HG03280 (cell line): ENCODE data around the gene UBE2S.

Experiments
- ATAC-seq: cut with Tn5 transposase; IDR thresholded peaks from one replicate; pipeline ENCODE4 v1.9.1; 2021; ENCODE audit warnings: mild to moderate bottlenecking, moderate library complexity; ENCODE audit not compliant: unreplicated experiment

Gene UBE2S

GRCh38 chr19:55366790-55367189 is 40.8 kb downstream of the UBE2S start:
- ATAC-seq, result no peak

GRCh38 chr19:55365964-55366363 is 41.6 kb downstream of the UBE2S start:
- ATAC-seq, result no peak

GRCh38 chr19:55365245-55365644 is 42.3 kb downstream of the UBE2S start:
- no peak for ATAC-seq

- no peak for ATAC-seq
Observed at GRCh38 chr19:55362990-55363716, 44.4 kb downstream of the UBE2S start, which contains the start of gene GARIN5B. GARIN5B (minus strand) TSS chr19:55363260; CDS start chr19:55363066, 194 bp downstream.

- no peak for ATAC-seq
Observed at GRCh38 chr19:55362174-55362989, 45.2 kb downstream of the UBE2S start.

GRCh38 chr19:55360902-55361301 is 46.7 kb downstream of the UBE2S start:
- no peak for ATAC-seq

GRCh38 chr19:55358943-55359908 is 48.4 kb downstream of the UBE2S start:
- ATAC-seq, result no peak

- no peak for ATAC-seq
Observed at GRCh38 chr19:55358493-55358892, 49.1 kb downstream of the UBE2S start.

GRCh38 chr19:55355213-55355821 is 52.3 kb downstream of the UBE2S start:
- ATAC-seq, result no peak

- ATAC-seq, result no peak
Observed at GRCh38 chr19:55354698-55355212, 52.8 kb downstream of the UBE2S start, which contains the start of gene COX6B2. COX6B2 (minus strand) TSS chr19:55354719; CDS start chr19:55354521, 198 bp downstream.

GRCh38 chr19:55353803-55354697 is 53.5 kb downstream of the UBE2S start:
- ATAC-seq, result no peak

GRCh38 chr19:55353356-55353802 is 54.2 kb downstream of the UBE2S start:
- no peak for ATAC-seq

- no peak for ATAC-seq
Observed at GRCh38 chr19:55352549-55353145, 54.9 kb downstream of the UBE2S start.

GRCh38 chr19:55352040-55352439 is 55.5 kb downstream of the UBE2S start:
- no peak for ATAC-seq

GRCh38 chr19:55350620-55351315 is 56.8 kb downstream of the UBE2S start:
- ATAC-seq, result no peak
